ENCODE results near the gene MYO1D.

DNA sequence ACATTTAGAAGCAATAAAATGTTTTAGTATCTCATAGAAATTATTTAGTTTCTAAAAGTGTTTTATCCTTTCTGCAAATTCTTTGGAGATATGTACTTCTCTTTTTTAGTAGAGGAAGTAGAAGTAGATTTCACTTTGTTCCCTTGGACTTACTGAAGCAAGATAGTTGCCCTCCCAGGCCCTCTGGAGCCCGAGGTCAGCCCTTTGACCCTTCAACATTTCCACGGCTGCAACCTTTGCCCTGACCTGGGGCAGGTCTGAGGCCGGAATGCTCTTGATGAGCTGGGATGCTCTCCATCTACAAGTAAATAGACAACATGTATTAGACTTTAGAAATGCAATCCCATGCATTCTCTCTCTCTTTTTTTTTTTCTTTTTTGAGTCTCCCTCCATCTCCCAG, 222.6 kb downstream of the MYO1D start:
- TF ChIP-seq, protein P1, sequence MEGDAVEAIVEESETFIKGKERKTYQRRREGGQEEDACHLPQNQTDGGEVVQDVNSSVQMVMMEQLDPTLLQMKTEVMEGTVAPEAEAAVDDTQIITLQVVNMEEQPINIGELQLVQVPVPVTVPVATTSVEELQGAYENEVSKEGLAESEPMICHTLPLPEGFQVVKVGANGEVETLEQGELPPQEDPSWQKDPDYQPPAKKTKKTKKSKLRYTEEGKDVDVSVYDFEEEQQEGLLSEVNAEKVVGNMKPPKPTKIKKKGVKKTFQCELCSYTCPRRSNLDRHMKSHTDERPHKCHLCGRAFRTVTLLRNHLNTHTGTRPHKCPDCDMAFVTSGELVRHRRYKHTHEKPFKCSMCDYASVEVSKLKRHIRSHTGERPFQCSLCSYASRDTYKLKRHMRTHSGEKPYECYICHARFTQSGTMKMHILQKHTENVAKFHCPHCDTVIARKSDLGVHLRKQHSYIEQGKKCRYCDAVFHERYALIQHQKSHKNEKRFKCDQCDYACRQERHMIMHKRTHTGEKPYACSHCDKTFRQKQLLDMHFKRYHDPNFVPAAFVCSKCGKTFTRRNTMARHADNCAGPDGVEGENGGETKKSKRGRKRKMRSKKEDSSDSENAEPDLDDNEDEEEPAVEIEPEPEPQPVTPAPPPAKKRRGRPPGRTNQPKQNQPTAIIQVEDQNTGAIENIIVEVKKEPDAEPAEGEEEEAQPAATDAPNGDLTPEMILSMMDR (conservative IDR thresholded peaks at IDR 0.05; ENCODE audit: low read length): no peak
- no peak for TF ChIP-seq EZH2phosphoT487 (IDR thresholded peaks at IDR 0.05; ENCODE audit: borderline replicate concordance, low read depth, low read length)
